Endometrial microvascular endothelial cells (primary cell): Measurements from ENCODE around the gene ARHGAP15. TPM values are rescaled to one million over a fixed set of nuclear protein-coding genes. Genes with fewer than 3 reads are reported as not detected.

Experiments
- in situ Hi-C: cut with HindIII; loops from 2 replicates; pipeline ENCODE4 v1.10.0; 2017; ENCODE audit warnings: low sequenced_read_pairs, low pct_unique_long_range_greater_than_20kb; ENCODE audit errors: inconsistent ontology term
- total RNA-seq: library from RNA; depleted of rRNA; stranded (reverse); fragments of >200 nt; gene quantifications from one replicate; pipeline ENCODE4 v1.2.3, GENCODE V29; 2015; ENCODE audit errors: inconsistent ontology term

The ARHGAP15 gene
- total RNA-seq, 1 donor from 2014 or later, result not detected

DNA sequence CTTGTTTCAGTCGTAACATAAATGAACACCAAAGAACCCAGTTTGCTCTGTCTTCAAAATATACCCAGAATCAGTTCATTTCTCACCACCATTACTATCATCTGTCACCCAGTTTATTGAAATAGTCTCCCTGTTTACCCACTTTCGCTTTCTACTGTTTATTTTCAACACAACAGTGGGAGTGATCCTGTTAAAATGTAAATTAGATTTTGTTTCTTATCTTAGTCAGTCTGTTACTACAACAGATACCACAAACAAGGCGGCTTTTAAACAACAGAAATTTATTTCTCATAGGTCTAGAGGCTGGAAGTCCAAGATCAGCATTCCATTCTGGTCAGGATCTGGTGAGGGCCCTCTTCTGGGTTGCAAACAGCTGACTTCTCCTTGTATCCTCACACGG, 74.8 kb downstream of the ARHGAP15 start:
- in situ Hi-C loops, result no loop called here

GRCh38 chr2:143205106-143205764, 76.0 kb downstream of the ARHGAP15 start:
- in situ Hi-C loops, result no loop called here

- in situ Hi-C loops, result no loop called here
These were observed 80.6 kb downstream of the ARHGAP15 start for GRCh38 chr2:143209570-143210445.

DNA sequence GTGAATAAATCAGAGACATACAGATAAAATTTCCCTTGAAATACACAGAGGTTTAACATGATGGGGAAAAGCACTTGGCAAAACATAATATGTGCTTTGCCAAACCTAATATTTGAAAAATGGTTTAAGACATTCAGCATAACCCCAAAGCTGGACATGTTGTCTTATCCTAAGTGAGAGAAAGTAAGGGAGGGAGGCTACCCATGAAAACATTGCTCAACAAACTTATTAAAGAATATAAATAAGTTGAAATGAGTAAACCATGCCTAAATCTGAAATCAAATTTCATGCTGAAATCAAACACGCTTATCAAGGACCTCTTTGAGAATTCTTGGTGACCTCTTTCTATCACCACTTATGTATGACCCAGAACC, 81.2 kb downstream of the ARHGAP15 start:
- in situ Hi-C loops, result no loop called here

DNA sequence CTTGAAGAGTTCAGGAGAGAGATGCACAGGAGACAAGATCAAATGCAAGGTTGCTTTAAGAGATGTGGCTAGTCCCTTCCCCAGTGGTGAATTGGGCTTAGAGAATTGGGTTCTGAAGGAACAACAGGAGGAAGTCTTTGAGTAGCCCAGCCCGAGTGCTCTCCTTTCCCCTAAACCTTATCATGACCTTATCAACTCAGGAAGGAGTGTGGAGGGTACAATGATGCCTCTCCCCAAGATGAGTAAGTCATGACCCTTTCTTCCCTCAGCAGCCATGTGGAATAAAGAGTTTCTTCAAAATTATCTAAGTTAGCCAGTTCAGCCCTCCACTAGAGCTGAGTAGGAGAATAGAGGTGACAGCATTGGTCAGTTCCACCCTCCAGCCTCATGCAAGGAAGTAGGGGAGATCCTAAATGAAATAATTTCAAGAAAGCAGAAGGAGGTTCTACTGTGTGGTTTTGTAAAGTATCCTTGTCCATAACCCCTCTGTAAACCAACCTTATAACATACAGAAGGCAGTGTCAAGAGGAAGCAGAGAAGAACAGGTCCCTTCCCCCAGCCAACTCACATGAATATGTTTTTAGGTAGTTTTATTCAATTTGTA, 88.4 kb downstream of the ARHGAP15 start:
- in situ Hi-C loops, result no loop called here

DNA sequence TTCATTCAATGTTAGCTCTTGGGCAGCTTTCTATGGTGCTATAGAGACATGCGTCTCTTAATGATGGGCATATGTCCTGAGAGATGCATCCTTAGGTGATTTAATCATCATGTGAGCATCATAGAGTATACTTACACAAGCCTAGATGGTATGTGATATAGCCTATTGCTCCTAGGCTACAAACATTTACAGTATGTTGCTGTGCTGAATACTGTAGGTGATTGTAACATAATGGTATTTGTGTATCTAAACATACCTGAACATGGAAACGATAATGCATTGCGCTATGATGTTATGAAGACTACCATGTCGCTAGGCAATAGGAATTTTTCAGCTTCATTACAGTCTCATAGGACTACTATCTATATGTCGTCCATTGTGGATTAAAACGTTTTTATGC, 89.4 kb downstream of the ARHGAP15 start:
- in situ Hi-C loops, result no loop called here

GRCh38 chr2:143219266-143219665, 90.0 kb downstream of the ARHGAP15 start:
- in situ Hi-C loops, result no loop called here

DNA sequence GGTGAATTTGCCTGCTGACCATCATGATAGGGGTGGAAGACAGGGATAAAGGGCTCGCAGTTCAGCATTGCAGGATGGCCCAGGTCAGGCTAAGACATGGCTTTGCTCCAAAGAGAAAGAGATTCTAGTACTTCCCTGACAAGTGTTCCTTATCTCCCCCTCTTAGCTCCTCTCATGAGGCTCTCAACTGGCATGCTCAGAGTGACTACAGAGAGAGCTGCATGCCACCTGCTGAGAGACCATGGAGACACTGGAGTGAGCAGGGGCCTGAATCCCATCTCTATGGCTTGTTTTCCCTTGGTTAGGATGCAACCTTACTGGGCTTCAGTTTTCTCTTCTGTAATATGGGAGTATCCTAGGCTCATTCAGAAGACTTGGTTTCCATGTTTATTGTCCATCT, 94.3 kb downstream of the ARHGAP15 start:
- in situ Hi-C loops, result no loop called here

GRCh38 chr2:143225931-143226330, 96.7 kb downstream of the ARHGAP15 start:
- in situ Hi-C loops, result no loop called here

DNA sequence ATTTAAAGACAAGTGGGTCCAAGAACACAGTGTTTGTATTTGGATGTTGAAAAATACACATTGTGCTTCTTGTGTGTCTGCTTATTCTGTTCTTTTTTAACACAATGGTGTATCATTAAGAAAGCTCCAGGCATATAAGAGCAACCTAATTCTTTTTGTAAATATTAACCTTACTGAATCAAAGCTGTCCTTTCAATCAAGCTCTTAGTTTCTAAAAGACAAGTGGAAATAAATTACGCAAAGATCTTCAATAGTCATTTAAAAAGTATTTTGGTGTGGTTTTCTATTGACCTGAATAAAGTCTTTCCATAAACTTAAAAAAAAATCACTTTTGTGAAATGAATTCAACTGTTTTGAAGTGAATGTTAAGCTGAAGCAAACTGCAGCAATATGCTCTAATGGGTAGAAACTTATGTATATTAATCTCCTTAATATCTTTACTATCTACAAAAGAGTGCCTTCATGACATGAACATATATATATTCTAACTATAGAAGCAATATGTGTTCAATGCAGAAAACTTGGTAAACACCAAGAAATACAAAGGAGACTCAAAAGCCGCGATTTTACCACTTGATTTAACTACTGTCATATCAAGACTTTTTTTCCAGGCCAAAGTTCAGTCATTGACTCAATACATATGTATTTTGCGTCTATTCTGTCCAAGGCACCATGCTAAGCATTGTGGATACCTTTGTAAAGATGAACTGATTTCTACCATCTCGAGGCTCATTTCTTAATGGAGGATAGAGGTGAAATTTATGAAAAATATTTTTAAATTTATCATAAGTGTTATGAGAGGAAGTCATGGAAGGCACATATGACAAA, 97.7 kb downstream of the ARHGAP15 start:
- in situ Hi-C loops, result no loop called here

DNA sequence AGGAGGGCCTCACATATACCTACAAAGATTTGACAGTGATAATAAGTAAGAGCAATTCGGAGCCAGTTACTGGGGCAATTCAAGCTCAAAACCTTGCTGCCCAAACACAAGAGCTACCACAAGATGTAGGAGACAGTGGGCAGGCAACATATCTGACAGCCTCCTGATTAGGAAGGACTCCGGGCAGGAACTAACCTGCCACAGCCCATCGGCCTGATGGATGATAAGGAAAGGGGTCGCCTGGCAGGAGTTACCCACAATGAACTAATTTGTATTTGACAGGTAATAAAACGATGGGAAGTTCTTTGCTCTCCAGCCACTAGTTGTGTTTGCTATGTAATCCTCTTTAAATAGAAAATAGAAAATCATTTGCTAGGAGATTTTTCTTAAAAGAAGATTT, 100.2 kb downstream of the ARHGAP15 start:
- in situ Hi-C loops, result no loop called here

GRCh38 chr2:143229952-143230351, 100.7 kb downstream of the ARHGAP15 start:
- in situ Hi-C loops, result no loop called here

- in situ Hi-C loops, result no loop called here
These were observed 101.5 kb downstream of the ARHGAP15 start for GRCh38 chr2:143230506-143231253.

DNA sequence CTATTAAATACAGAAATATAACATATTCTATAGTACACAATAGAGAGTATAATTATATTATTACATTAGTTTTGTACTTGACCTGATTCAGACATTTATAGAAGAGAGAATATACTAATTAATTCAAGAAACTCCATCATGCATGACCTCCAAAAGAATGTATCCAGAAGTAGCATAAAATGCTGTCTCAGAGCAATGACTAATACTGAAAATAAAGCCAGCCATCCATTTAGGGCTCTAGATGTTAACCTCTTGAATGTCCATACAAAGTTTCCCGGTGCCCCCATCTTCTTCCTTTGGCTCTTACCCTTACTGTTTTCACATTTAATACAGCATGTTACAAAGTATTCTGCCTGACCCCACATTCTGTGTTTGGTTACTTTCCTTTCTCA, 102.0 kb downstream of the ARHGAP15 start:
- in situ Hi-C loops, result no loop called here

GRCh38 chr2:143237146-143237777, 108.0 kb downstream of the ARHGAP15 start:
- in situ Hi-C loops, result no loop called here

DNA sequence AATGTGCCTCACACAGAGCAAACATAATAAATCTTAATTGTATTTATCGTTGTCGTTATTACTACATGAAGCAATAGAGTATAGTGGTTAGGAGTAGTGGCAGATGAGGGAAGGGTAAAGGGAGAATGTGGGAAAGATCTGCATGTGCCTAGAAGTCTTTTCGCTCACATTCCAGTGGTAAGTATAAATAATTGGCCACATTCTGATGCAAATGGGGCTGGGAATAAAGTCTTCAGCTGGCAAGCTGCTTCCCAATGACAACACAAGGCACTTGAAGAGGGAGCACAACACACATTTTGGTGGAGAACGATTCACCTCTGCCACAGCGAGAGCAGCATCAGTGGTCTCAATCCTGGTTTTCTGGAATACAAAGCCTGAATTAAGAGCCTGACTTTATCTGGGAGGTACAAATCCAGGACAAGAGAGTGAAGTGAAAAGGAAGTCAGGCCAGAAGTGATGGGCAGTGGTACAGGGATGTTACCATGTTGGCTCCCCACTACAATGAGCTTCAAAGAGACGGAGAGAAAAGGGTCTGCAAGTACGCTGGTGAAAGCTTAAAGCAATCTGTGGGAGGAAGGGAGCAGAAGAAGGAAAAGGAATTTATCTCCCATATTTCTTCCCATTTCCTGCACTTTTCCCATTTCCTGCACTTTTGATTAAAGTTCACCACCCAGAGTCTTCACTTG, 112.3 kb downstream of the ARHGAP15 start:
- in situ Hi-C loops, result no loop called here

DNA sequence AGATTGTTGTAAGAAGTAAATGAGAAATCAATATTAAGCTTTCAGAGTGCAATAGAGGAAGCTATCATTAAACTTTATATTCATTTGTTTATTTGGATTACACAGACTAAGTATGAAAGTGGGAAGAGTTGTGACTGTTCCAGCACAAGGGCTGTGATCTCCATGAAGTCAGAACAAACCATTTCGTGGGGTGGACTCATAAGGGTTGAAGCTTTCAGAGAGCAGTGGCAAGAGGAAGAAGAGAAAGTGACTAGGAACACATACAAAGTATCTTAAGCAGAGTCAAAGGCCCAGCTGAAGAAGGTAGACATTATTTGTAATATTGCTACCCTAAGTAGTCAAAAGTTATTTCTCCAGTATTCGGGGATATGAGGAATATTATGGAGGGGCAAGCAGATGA, 117.0 kb downstream of the ARHGAP15 start:
- in situ Hi-C loops, result no loop called here
